Measurements from ENCODE around the gene DNAH8.

DNA sequence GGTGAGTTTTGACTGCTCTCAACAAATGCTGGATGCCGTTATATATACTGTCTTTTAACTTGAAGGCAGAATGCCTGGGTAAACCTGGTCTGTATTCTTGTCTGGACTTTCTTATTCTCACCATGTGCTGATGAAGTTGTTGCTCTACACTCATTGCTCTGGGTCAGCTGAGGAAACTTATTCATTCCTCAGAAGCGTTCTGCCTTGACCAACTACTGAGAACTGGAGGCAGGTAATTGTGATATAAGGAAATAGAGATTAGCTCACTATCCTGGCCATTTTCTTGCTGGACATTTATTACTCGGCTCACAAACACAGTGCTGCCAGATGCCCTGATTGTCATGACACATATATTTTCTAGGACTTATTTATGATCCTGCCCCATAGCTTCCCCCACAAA is 103.6 kb downstream of the DNAH8 start:
- TF ChIP-seq, protein P1, sequence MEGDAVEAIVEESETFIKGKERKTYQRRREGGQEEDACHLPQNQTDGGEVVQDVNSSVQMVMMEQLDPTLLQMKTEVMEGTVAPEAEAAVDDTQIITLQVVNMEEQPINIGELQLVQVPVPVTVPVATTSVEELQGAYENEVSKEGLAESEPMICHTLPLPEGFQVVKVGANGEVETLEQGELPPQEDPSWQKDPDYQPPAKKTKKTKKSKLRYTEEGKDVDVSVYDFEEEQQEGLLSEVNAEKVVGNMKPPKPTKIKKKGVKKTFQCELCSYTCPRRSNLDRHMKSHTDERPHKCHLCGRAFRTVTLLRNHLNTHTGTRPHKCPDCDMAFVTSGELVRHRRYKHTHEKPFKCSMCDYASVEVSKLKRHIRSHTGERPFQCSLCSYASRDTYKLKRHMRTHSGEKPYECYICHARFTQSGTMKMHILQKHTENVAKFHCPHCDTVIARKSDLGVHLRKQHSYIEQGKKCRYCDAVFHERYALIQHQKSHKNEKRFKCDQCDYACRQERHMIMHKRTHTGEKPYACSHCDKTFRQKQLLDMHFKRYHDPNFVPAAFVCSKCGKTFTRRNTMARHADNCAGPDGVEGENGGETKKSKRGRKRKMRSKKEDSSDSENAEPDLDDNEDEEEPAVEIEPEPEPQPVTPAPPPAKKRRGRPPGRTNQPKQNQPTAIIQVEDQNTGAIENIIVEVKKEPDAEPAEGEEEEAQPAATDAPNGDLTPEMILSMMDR (IDR thresholded peaks at IDR 0.05) = no peak
- no peak for TF ChIP-seq POLR2A (IDR thresholded peaks at IDR 0.05)

Measured in tibial nerve (tissue), 3 donors.